Thyroid gland (tissue), 4 donors: ENCODE results near the gene FAM171A2. TPM values are rescaled to one million over a fixed set of nuclear protein-coding genes. Genes with fewer than 3 reads are reported as not detected.
"Not testable (repeated sequence)": the region's sequence is repeated elsewhere in the genome, so short reads cannot be mapped to it uniquely, and the experiment has no call there.

Source experiments
- DNase-seq, 2 donors: peaks; one replicate each; pipeline ENCODE4 v3.0.0-alpha.2; 2019
- H3K27ac ChIP-seq, 3 donors: fragments of 200-600 bp; sonication (generic); 1 replicate in 2 of 3; 2 replicates in 1 of 3; pipeline ENCODE4 v1.5.1; 2016 to 2019; ENCODE audit warnings: mild to moderate bottlenecking in 1 of 3, moderate library complexity in 1 of 3
- H3K27me3 ChIP-seq: fragments of 200-600 bp; sonication (generic); one replicate; pipeline ENCODE4 v1.5.1; 2019
- H3K36me3 ChIP-seq, 2 donors: fragments of 200-600 bp; sonication (generic); one replicate each; pipeline ENCODE4 v1.5.1; 2016 to 2019
- H3K4me1 ChIP-seq, 2 donors: fragments of 200-600 bp; sonication (generic); one replicate each; pipeline ENCODE4 v1.5.1; 2017 to 2019
- H3K4me3 ChIP-seq, 3 donors: fragments of 200-600 bp; sonication (generic); replicated peaks in 1 of 3; 1 replicate in 2 of 3; 2 replicates in 1 of 3; pipeline ENCODE4 v1.5.1; 2016; ENCODE audit warnings: mild to moderate bottlenecking in 1 of 3
- H3K9me3 ChIP-seq: fragments of 200-600 bp; sonication (generic); one replicate; pipeline ENCODE4 v1.5.1; 2017
- POLR2A ChIP-seq, 2 donors: fragments of 450-650 bp; IDR thresholded peaks; one replicate each; pipeline ENCODE4 v1.6.1; 2017; ENCODE audit warnings: antibody characterized with exemption in 2 of 2, mild to moderate bottlenecking in 2 of 2, moderate library complexity in 1 of 2
- WGBS, 2 donors: methylation state at CpG; one replicate each; pipeline ENCODE4 v1.1.5; 2017; 5-methylcytosine and 5-hydroxymethylcytosine counted together
- intact Hi-C: fragments of 100-400 bp; cut with DNase I; formaldehyde crosslinking; loops from one replicate; pipeline ENCODE4 v1.15.1; 2023
- total RNA-seq, 4 donors: library from RNA; depleted of rRNA; stranded (reverse); fragments of >200 nt; gene quantifications; one replicate each; pipeline ENCODE4 v1.2.3, GENCODE V29; 2016
- TF ChIP-seq, protein P1 (sequence below), 6 experiments: fragments of 200-600 bp in 3 of 6; fragments of 450-650 bp in 3 of 6; sonication (generic) in 3 of 6; IDR thresholded peaks; one replicate each; pipeline ENCODE4 v1.5.1; 2016 to 2019; ENCODE audit warnings: antibody characterized with exemption in 6 of 6, mild to moderate bottlenecking in 2 of 6, inconsistent platforms in 1 of 6, moderate library complexity in 1 of 6

The FAM171A2 gene
- total RNA-seq, 4 donors from 2014 or later, result 7.1 to 15.0 (median 10.4) TPM

DNA sequence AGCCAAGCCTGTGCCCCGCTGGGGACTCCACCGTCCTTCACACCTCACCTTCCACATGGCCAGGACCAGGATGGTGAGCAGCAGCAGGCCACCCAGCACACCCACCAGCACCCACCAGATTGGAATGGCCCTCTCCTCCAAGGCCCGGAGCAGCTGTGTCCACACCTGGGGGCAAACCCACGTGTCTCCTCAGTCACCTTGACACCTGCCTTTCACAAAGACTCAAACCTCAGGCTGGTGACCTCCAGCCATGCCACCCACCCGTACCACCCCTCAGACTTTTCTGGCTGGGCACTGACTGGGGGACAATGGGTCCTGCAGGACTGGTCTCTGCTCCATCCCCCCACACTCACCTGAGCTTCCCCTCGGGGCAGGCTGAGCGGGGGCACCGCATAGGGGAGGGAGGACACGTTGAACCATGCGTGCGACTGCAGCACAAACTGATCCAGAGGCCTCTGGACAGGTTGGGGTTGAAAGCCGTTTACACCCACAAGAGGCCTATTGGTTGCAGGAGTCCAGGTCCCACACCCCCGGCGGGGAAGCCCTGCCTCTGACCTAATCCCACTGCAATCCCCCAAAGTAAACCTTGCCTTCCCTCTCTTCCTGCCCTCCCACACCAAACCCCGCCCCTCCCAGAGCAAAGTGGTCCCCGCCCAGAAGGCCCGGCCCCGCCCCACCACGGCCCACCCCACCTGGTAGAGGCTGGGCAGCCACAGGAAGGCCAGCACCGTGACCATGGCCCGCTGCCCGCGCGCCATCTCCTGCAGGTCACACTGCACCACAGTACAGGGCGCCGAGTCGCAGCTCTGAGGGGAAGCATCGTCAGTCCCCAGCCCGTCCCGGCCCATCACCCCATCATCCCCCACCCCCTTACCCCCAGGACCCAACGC lies 10.9 kb upstream of the FAM171A2 start:
- TF ChIP-seq, protein P1, sequence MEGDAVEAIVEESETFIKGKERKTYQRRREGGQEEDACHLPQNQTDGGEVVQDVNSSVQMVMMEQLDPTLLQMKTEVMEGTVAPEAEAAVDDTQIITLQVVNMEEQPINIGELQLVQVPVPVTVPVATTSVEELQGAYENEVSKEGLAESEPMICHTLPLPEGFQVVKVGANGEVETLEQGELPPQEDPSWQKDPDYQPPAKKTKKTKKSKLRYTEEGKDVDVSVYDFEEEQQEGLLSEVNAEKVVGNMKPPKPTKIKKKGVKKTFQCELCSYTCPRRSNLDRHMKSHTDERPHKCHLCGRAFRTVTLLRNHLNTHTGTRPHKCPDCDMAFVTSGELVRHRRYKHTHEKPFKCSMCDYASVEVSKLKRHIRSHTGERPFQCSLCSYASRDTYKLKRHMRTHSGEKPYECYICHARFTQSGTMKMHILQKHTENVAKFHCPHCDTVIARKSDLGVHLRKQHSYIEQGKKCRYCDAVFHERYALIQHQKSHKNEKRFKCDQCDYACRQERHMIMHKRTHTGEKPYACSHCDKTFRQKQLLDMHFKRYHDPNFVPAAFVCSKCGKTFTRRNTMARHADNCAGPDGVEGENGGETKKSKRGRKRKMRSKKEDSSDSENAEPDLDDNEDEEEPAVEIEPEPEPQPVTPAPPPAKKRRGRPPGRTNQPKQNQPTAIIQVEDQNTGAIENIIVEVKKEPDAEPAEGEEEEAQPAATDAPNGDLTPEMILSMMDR (IDR thresholded peaks at IDR 0.05), result no peak
- TF ChIP-seq POLR2A (IDR thresholded peaks at IDR 0.05), result peak in 1 of 2 donors; percentile 36
- no peak overlapping the region for H3K4me3 ChIP-seq
- H3K27me3 ChIP-seq, result no peaks in the 10 kb centered on the region
- intact Hi-C loops, result no loop called here
- no peaks in the 10 kb centered on the region for H3K36me3 ChIP-seq
- DNase-seq, result peak; percentile 90 to 92
- no peaks in the 10 kb centered on the region for H3K9me3 ChIP-seq
- H3K27ac ChIP-seq, result peak overlapping the region; percentile 44 to 74 (median 70)
- WGBS, 2 donors, result 29 to 40% methylated on average over 16 to 21 of the region's 31 CpGs
- peaks cover 7 to 35% of the 10 kb centered on the region in 2 donors for H3K4me1 ChIP-seq

DNA sequence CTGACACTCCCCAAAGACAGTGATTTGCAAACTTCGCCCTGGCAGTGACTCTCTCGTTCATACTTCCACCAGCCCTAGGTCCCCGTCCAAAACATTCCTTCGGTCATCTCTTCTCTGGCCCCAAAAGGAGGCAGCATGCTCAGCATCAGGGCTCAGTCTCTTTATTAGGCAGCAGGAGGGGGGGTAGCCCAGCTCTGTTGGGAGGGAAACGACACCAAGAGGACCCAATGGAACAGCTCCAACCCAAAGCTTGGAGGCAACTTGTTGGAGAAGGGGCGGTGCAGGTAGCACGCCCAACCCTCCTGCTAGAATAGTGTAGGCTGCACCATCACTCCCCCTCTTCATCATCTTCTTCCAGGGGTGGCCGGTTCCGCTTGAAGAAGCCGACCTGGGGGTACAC lies 8.4 kb upstream of the FAM171A2 start:
- no peaks in the 10 kb centered on the region for H3K36me3 ChIP-seq
- no peak for TF ChIP-seq POLR2A (IDR thresholded peaks at IDR 0.05)
- DNase-seq, result no peak
- WGBS, 2 donors, result 72 to 81% methylated on average over 8 to 10 of the region's 10 CpGs
- no peak overlapping the region for H3K27ac ChIP-seq
- H3K9me3 ChIP-seq, result no peaks in the 10 kb centered on the region
- H3K4me3 ChIP-seq, result no peak overlapping the region
- no peaks in the 10 kb centered on the region for H3K27me3 ChIP-seq
- H3K4me1 ChIP-seq, result peaks cover 16 to 48% of the 10 kb centered on the region in 2 donors
- intact Hi-C loops, result no loop called here

DNA sequence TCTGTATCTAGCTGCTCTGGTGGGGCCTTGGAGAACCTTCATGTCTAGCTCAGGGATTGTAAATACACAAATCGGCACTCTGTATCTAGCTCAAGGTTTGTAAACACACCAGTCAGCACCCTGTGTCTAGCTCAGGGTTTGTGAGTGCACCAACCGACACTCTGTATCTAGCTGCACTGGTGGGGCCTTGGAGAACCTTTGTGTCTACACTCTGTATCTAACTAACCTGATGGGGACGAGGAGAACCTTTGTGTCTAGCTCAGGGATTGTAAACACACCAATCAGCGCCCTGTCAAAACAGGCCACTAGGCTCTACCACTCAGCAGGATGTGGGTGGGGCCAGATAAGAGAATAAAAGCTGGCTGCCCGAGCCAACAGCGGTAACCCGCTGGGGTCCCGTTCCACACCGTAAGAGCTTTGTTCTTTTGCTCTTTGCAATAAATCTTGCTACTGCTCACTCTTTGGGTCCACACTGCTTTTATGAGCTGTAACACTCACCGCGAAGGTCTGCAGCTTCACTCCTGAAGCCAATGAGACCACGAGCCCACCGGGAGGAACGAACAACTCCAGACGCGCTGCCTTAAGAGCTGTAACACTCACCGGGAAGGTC lies 5.9 kb upstream of the FAM171A2 start:
- not testable (repeated sequence) for H3K27me3 ChIP-seq

DNA sequence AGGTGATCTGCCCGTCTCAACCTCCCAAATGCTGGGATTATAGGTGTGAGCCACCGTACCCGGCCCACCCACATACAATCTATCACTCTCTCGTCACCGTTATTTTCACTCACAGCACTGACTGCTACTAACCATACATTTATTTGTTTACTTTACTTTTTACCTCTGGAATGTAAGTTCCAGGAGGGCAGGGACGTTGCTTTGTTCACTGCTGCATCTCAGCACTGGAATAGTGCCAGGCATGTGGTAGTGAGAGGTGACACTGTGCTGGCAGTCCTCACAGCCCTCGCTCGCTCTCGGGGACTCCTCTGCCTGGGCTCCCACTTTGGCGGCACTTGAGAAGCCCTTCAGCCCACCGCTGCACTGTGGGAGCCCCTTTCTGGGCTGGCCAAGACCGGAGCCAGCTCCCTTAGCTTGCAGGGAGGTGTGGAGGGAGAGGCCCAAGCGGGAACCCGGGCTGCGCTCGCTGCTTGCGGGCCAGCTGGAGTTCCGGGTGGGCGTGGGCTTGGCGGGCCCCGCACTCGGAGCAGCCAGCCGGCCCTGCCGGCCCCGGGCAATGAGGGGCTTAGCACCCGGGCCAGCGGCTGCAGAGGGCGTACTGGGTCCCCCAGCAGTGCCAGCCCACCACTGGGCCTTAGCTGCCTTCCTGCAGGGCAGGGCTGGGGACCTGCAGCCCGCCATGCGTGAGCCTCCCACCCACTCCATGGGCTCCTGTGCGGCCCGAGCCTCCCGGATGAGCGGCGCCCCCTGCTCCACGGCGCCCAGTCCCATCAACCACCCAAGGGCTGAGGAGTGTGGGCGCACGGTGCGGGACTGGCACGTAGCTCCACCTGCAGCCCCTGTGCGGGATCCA lies 5.0 kb upstream of the FAM171A2 start:
- peaks cover 29 to 36% of the 10 kb centered on the region in 2 donors for H3K4me1 ChIP-seq
- H3K4me3 ChIP-seq, H3K27ac ChIP-seq, H3K27me3 ChIP-seq, intact Hi-C loops, DNase-seq, H3K36me3 ChIP-seq, H3K9me3 ChIP-seq: not testable (repeated sequence)
- 85 to 89% methylated on average over 23 to 25 of the region's 42 CpGs for WGBS, 2 donors

More for the DNA sequence above, 5.9 kb upstream of the FAM171A2 start:
- H3K36me3 ChIP-seq, intact Hi-C loops, H3K27ac ChIP-seq, H3K9me3 ChIP-seq, H3K4me3 ChIP-seq, DNase-seq: not testable (repeated sequence)
- WGBS, 2 donors, result 74 to 81% methylated on average over 17 of the region's 17 CpGs
- peaks cover 26 to 37% of the 10 kb centered on the region in 2 donors for H3K4me1 ChIP-seq

DNA sequence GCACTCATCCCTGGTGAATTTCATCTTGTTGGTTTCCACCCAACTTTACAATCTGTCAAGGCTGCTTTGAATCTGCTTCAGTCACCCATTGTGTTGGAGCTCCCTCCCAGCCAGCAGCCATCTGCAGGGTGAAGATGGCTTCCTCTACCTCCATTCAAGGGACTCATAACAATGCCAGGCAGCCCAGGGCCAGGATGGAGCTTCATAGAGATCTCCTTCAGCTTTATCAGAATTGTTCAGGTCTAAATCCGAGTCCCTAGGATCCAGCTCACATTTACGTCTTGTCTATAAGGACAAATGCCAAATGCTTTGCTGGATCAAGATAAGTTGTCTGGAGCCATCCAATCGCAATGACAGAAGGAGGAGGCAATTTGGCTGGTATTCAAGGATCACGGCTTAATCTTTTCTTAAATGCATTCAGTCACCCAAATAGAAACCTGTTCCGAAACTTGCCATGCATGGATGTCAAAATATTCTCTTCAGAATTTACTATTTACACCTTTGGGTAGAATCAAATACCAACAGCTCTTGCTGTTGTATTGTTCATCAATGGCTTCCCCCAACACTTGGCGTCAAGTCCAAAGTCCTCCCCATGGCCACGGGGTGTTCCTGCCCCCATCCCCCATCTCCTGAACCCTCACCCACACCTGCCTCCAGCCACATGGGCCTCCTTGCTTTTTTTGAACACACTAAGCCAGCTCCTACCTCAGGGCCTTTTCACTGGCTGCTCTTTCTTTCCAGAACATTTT lies 3.8 kb upstream of the FAM171A2 start:
- Histone ChIP-seq H3K36me3 (no peaks in the 10 kb centered on the region), H3K9me3 (no peaks in the 10 kb centered on the region), H3K4me3 (no peak overlapping the region), H3K4me1 (peaks cover 32 to 38% of the 10 kb centered on the region in 2 donors), H3K27ac (peak overlapping the region; percentile 12 to 58 (median 47)), H3K27me3 (no peaks in the 10 kb centered on the region)
- intact Hi-C loops, result no loop called here
- WGBS, 2 donors, result 30 to 33% methylated on average over 7 of the region's 7 CpGs
- TF ChIP-seq POLR2A (IDR thresholded peaks at IDR 0.05), result no peak
- TF ChIP-seq, protein P1 (IDR thresholded peaks at IDR 0.05), result no peak
- peak; percentile 40 for DNase-seq

DNA sequence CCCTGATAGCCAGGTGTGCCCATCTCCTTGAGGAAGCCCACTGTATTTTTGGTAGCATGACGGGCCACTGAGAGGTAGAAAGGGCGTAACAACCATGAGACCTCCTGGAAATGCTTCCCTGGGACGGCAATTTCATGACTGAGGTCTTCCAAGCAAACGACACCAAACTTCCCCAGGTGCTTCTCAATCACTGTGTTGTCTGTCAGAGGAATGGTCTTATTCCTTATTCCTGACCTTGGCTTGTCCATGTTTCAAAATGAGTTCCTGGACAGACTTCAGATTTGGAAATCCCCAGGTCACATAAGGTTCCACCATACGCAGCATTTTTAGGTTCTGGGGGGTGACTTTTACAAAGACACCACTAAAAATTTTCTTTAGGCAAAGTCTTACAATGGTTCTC lies 1.4 kb upstream of the FAM171A2 start:
- H3K4me3 ChIP-seq, intact Hi-C loops, H3K9me3 ChIP-seq, H3K27me3 ChIP-seq, DNase-seq, H3K36me3 ChIP-seq: not testable (repeated sequence)
- H3K27ac ChIP-seq, result peak overlapping the region in 2 of 3 donors; percentile 31 to 49
- H3K4me1 ChIP-seq, result peaks cover 43 to 51% of the 10 kb centered on the region in 2 donors
- WGBS, 2 donors, result 88 to 95% methylated on average over 5 of the region's 5 CpGs
